Measurements from ENCODE around the gene HSBP1.

The HSBP1 gene

DNA sequence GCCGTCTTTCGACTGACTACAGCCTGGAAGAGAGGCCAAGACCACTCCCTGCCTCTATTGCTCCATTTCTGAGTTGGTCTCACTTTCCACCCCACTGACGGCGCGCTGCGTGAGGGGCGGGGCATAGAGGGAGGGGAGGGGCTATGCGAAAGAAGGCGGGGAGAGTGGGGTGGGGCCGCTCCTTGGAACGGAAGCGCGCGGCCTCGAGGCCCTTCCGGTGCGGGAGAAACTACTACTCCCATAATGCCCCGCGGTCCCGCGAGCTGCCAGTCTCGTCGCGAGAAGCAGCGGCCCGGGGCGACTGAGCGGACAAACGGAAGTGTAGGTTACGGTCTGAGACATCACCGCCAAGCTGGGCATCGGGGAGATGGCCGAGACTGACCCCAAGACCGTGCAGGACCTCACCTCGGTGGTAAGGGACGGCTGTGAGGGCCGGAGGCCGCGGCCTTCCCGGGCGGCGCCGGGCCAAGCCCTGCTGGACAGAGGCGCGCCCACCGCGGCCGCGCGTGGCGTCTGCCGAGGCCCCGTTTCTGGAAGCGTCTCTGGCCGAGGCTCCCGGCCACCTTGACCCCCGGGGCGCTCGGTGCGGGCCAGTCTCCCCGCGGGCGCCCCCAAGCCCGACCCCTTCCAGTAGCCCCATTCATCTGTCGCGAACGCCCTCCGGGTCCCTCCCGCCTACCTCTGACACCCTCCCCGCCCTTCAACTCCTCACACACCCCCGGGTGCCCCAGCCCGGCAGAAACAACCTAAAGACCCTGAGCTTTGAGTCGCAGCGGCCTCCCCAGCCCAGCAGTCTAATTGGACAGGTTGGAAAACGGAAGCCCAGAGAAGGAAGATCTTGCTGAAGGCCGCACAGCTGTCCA lies at the start of gene HSBP1:
Gene HSBP1 (plus strand): TSS at position 269 of the 863 bp plus-strand sequence. CDS start 99 bp downstream, at position 368.
- FAIRE-seq (peak; percentile 88), DNase-seq (ENCODE audit: low spot score) (peak; percentile 98)

DNA sequence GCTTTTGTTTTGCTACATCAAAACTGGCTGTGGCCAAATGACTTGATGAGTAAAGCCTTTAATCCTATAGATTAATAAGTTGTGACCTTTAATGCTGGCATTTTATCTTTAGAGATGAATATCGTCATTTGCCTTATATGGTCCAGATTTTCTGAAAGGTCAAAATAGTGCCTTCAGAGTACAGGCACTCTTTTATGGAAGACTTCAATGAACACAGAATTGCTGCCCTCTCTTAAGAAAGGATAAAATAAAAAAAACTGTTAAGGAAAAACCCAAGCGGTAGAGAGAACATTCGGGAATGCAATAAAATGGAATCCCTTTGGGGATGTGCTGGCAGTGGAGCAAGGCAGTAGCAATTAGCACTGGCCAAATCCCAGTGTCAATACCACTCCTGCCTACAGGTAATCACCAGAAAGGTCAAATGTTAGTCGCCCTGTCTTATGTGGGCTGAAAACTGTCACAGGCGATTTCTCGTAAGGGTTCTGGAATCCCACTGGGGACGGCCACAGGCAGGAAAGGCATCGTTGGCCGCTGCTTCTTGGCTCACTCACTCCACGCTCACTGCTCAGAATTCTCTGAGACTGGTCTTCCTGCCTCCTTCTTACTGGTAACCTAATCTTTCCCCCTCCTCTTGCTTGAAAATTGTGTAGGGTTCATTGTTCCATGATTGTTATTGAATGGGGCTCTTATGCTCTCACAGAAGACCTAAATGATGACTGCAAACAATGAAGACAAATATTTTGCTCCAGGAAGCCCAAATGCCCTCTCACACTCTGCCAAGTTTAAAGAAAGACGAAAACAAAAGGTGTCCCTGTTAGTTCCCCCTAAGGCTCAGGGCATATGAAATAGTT lies 45.4 kb upstream of the HSBP1 start:
- FAIRE-seq (no peak), DNase-seq (ENCODE audit: low spot score) (no peak)

DNA sequence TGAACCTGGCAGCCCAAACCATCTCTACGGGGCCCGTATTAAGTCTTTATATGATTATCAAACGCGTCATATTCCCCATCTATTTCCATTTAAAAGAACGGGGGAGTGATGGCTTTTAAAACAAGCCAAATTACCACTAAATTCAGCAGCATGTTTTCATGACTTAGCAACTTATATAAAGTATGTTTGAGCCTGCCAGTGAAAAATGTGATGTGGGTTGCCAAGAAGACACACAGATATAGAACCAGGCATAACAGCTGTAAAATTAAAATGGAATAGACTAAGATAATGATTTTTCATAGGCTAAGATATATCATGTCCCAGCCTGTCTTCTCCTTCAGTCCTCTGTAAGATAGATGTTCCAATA lies 44.8 kb upstream of the HSBP1 start:
- FAIRE-seq: no peak
- no peak for DNase-seq (ENCODE audit: low spot score)

DNA sequence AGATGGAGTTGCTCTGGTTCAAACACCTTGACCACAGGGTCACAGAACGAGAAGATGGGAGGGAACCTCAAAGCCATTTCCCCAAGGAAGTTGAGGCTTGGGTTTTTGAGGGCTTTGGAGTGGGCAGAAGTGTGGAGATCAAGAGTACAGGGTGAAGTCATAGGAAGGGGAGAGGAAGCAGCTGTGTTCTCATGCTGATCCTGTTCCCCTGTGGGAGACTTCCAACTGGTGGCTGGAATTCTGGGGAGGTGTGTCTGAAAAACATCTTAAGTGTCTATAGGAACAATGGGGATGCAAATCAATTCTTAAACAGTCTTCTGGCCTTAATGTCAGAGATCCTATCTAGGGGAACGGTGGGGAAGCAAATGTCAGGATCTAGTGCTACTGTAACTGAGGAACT lies 38.8 kb upstream of the HSBP1 start:
- FAIRE-seq: no peak
- no peak for DNase-seq (ENCODE audit: low spot score)

DNA sequence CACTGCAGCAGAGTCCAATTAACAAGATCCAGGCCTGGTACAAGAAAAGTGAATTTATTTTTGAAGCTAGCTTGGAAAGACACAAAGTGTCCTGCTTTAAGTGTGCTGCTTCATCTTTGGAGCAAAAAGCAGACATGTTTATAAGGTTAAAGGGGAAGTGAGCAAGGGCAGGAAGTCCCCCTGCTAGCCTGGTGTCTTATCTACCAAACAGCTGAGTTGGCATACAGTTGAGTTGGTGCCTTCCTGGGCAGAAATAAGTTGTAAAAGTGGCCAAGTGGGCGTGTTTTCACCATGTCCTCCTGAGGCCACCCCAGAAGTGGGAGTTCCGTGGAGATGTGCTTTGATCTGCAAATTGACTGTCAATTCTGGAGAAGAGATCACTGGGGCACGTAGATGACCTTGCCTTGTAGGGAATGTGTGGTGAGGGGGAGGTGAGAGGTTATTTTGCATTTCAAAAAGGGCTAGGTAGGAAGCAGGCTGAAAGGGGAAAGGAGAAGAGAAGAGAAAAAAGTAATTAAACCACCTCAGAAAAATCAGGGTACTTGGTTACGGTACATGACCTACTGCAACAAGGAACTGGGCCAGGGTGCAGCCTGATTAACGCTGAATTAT lies 38.3 kb upstream of the HSBP1 start:
- FAIRE-seq: no peak
- no peak for DNase-seq (ENCODE audit: low spot score)

DNA sequence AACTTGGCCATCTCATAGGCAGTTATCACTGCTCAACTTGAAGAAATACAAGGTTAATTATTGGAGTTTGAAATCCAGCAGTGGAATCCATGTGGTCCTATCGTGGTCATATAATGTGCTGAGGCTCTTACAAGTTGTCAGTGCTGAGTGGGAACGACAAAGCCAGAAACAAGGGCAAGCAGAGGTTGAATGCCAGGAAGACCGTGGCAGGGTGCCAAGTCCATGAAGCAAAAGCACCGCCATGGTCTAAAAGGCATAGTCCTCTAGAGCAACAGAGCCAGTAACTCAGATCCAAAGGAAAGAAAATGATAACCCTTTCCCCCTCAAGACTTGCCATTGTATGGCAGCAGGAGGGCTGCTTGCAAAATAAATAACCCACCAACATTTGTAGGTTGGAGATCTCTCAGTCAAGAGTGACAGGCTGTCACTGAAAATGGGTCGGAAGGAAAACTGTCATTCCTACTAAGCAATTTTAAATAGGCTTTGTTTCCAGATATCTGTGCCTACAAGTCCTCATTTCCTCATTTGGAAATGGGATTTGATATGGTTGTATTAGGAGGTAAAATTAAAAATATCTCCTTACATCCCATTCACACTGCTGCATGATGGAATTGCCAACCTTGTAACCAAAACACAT lies 36.4 kb upstream of the HSBP1 start:
- DNase-seq (ENCODE audit: low spot score): no peak
- FAIRE-seq: no peak

DNA sequence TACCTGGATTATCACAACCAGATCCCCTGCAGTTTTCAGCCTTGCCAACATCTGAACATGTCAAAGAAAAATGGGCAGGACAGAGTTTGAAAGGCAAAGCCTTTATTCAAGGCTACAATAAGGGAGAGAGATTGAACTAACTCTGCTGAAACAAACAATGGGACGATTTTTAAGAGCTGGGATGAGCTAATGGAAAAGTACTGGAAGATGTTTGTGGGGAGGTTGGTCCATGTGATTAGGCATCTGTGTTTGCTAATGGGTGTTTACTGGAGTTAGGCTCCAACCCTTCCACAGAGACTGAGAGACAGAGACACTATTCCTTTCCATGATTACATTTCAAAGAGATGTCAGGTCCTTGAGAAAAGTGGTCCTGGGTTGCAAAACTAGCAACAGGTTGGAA lies 35.0 kb upstream of the HSBP1 start:
- DNase-seq (ENCODE audit: low spot score) (no peak), FAIRE-seq (no peak)

DNA sequence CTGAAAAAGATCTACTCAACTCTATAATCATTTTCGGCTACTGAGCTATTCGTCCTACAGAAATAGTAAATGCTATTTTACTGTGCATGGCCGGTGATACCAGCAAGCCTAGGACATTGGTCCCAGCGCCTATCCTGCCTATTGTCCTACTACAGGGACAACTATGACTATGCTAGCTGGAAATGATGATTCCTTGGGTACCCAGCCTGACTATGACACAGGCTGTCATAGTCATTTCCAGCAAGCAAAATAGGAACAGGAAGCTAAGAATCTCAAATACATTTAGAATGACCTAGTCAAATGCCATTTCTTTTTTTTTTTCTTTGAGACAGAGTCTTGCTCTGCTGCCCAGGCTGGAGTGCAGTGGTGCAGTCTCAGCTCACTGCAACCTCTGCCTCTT lies 33.7 kb upstream of the HSBP1 start:
- no peak for FAIRE-seq
- DNase-seq (ENCODE audit: low spot score): no peak

DNA sequence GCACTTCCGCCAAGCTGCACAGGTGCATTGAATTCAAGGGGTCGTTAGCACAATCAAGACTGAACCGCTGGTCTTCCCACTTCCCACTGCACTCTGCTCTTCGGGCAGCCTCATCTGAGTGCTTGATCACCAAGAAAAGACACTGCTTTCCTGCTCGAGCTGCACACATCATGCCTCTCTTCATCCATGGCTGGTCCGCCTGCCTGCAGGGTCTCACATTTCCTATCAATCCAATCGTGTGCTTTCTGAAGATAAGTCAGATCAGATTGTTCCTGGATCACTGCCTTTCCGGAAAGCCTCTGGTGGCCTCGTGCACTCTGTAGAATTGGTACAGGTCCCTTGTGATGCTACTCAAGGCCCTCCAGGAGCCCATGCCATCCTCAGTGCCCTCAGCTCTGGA lies 30.8 kb upstream of the HSBP1 start:
- DNase-seq (ENCODE audit: low spot score) (no peak), FAIRE-seq (no peak)

DNA sequence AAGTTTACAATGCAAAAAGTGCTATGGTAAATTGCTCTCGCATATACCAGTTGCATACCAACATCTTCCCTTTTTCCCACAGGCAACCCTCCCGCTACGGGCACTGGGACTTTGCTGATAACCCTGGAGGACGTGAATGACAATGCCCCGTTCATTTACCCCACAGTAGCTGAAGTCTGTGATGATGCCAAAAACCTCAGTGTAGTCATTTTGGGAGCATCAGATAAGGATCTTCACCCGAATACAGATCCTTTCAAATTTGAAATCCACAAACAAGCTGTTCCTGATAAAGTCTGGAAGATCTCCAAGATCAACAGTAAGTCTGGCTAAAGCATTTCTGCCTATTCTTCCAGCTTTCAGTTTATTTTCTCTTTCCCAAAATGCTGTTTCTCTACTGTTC lies 27.9 kb upstream of the HSBP1 start:
- FAIRE-seq: no peak
- no peak for DNase-seq (ENCODE audit: low spot score)

DNA sequence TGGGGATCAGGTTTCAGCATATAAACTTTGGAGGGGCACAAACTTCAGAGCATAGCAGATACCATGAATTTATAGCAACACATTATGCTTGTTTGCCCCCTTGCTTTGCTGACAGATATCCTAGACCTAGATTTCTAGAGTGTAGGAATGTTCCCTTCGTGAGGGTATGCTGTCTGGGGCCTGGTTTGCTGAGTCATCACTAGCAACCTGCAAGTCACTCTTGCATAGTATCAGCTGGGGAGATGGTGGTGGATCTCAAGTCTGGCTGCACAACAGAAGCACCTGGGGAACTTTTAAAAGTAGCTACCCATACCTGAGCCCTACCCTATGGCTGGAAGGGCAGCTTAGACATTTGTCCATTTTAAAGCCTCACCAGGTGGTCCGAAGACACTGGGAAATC lies 22.3 kb upstream of the HSBP1 start:
- DNase-seq (ENCODE audit: low spot score) (no peak), FAIRE-seq (peak; percentile 20)

DNA sequence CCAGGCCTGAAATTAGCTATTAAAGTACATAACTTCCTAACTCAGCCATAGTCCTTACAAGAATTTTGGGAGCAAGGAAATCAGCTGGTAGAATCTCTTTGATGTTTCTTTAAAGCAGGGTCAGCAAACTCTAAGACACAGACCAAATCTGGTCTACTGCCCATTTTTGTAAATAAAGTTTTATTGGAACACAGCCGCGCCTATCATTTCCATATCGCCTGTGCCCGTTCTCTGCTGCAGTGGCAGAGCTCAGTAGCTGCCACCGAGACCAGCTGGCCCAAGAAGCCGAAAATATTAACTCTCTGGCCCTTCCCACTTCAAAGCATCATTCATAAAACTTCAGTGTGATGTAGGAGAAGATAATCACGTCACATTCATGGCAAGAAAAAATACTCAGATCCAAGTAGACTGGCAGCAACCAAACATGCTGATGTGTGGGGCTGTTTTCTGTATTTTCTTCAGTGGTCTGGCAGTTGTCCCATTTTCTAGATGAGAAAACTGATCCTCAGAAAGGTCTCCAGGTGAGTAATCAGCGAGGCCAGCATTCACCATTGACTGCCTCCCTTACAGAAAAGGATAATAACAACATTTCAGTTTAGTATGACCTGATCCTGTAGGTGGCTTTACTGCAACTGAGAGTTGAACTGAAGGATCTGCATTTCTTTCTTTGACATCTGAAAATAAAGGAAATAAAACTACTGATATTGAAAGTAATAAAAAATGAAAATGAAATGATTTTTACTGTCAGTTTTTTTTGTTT lies 18.0 kb upstream of the HSBP1 start:
- DNase-seq (ENCODE audit: low spot score) (no peak), FAIRE-seq (no peak)

DNA sequence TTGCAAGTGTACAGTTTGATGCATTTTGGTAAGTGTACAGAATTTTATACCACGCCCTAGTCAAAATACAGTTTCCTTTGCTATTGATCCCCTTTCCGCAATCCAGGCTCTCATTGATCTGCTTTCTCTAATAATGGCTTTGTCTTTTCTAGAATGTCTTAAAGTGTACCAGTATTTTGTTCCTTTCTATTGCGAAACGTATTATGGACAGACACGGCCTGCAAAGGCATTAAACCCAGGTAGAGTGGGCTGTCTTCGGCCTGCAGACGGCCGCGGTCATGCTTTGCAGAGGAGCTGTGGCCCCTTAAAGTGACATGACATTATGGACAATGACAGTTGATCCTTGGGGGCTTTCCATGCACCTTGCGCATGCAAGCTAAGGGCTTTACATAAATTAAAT lies 15.9 kb upstream of the HSBP1 start:
- FAIRE-seq (no peak), DNase-seq (ENCODE audit: low spot score) (no peak)

DNA sequence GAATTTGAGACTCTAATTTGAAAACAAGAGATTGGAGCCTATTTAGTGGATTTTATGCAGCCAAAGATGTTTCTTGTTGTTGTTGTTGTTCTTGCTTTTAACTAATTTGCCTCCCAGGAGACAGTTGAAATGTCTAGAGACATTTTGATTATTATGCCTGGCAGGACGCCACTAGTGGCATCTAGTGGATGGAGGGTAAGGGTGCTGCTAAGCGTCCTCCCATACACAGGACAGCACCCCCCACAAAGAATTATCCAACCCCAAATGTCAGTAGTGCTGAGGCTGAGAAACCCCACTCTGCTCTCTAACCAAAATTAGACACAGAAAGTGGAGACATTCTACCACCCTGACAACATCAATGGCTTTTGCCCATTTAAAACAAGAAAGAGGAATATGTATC lies 15.4 kb upstream of the HSBP1 start:
- FAIRE-seq (no peak), DNase-seq (ENCODE audit: low spot score) (no peak)

DNA sequence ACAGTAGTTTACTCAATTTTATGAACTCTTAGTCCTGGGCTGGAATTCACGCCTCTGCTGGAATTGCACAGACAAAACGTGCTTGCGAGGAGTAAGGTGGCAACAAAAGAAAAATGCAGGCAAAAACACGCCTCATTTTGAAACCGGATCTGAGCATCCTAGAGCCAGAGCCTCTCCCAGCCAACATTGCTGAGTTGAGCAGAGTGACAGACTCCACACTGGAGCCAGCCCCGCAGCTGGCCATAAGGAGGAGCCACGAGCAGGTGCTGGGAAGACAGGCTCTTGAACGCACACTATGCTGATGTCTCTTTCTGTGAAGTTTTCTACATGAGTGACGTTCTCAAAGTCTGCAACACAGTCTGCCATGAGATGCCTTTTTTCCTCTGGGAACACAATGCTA lies 14.6 kb upstream of the HSBP1 start:
- FAIRE-seq (no peak), DNase-seq (ENCODE audit: low spot score) (no peak)

DNA sequence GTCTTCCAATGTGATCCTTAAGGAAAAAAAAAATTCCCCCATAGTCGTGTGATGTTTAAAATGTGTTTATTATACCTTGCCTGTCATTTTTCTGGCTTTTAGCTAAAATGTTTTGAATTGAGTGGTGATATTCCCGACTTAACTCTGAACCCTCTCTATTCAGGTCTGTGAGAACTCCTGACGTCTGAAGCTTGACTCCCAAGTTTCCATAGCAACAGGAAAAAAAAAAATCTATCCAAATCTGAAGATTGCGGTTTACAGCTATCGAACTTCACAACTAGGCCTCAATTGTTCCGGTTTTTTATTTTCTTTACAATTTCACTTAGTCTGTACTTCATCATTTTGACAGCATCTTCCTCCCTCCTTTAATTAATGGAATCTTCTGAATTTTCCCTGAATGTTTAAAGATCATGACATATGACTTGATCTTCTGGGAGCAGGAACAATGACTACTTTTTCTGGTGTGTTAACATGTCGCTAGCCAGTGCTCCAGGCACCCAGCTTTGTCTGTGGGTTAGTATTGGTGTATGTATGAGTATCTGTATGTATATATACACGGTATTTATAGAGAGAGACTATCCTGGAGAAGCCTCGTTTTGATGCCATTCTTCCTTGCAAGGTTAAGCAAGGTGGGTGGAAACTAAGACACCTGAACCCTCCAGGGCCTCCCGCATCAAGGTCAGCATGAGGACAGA lies 12.8 kb upstream of the HSBP1 start:
- FAIRE-seq: no peak
- DNase-seq (ENCODE audit: low spot score): no peak

DNA sequence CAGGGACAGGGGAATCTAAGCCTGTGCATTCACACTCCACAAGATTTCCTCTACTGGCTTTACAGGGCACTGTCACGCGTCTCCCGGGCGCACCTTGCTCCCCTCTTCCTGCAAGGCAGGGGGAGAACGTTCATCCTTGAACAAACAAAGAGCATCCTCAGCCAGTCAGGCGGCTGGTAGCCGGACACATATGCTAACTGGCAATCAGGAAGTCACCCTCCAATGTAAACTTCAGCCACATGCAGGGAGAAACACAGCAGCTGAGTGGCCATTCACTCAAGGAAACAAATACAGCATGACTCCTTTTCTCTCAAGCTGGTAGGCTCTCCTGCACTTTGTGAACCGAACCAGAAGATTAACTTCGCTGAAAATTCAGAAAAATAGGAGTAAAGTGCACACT lies 10.8 kb upstream of the HSBP1 start:
- DNase-seq (ENCODE audit: low spot score): no peak
- no peak for FAIRE-seq

DNA sequence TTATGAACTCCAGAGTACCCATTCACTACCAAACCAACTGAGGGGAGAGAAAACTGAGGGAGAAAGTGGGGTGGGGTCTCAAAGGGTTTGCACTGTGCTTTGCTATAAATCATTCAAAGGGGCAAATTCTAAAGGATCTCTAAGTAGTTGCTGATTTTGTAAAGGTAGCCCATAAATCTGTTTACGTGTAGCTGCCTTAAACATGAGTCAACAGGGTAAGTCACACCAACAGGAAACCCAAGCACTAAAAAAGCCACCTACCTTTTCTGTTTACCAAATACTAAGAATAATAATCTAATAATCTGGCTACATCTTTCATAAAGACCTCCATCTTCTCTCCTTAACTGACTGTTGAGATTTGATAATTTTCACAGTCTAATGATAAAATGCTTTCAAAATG lies 8.4 kb upstream of the HSBP1 start:
- DNase-seq (ENCODE audit: low spot score) (no peak), FAIRE-seq (no peak)

DNA sequence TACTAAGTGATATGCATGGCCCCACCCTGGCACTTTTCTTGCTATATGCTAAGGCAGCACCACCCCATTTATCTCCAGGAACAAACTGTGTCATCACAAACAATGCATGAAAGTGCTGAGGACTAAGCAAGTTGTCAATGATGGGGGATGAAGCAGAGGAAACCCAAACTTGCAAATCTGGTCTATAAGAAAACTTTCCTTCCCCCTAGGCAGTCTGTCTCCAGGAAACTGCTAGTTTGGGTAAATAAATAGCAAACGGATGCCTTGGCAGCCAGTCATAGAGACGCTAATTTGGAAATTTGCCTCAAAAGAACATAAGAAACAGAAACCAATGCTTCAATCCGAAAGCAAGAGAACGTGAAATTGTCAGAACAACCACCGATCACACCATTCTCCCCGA lies 5.6 kb upstream of the HSBP1 start:
- no peak for FAIRE-seq
- DNase-seq (ENCODE audit: low spot score): no peak

DNA sequence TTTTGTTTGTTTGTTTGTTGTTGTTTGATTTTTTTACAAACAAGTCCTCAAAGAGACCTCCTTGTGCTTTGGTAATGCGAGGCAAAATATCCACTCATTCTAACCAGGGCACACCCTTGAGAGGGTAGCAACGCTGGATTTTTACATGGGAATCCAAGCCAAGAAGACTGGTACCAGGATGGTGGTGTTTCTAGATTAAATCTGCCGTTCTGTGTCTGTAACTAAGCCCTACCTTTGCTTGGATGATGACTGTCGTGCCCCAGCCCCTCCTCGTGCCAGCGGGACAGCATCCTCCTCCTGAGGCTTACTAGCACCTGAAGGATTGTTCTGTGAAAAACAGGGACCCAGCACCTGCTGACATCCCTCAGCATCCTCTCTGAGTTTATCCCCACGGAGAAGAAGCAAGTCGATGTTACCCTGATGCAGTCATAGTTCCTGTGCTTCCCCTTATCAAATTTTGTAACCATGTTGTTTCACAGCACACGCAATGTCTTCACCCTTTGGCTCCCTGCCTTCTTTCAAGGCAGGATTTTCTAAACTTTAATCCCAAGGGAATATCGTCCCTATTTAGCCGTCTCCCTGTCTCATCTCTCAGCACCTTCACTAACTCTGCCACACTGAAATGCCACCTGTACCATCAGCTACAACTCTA lies 5.1 kb upstream of the HSBP1 start:
- DNase-seq (ENCODE audit: low spot score) (no peak), FAIRE-seq (no peak)
